IPS-18c (cell line): ENCODE measurements around the gene CCT6A.
"Not testable (repeated sequence)": the region's sequence is repeated elsewhere in the genome, so short reads cannot be mapped to it uniquely, and the experiment has no call there.

Source experiments
- H3K4me3 ChIP-seq: 2 replicates; pipeline ENCODE4 v1.7.0; 2013; ENCODE audit warnings: low read depth, mild to moderate bottlenecking, low read length, moderate library complexity; ENCODE audit not compliant: insufficient read depth
- H3K9me3 ChIP-seq: one replicate; pipeline ENCODE4 v1.6.1; 2013; ENCODE audit warnings: mild to moderate bottlenecking, low read length, moderate library complexity; ENCODE audit not compliant: control insufficient read depth, insufficient read depth

The CCT6A gene

GRCh38 chr7:56051339-56052191 is at the start of gene CCT6A, which contains the start of gene PSPH:
CCT6A (plus strand) TSS chr7:56051765; CDS start chr7:56051849, 84 bp downstream.
PSPH (minus strand) TSS chr7:56051444; CDS start chr7:56021212, 30,232 bp downstream.
- Histone ChIP-seq H3K4me3 (peak within 1 kb of the TSS; percentile 82), H3K9me3 (no peaks in the 10 kb centered on the region)

GRCh38 chr7:56003749-56004148 is 47.8 kb upstream of the CCT6A start:
- no peak overlapping the region for H3K4me3 ChIP-seq
- H3K9me3 ChIP-seq: no peaks in the 10 kb centered on the region

- Histone ChIP-seq H3K4me3 (no peak overlapping the region), H3K9me3 (no peaks in the 10 kb centered on the region)
These were observed 44.4 kb upstream of the CCT6A start for GRCh38 chr7:56007167-56007652.

GRCh38 chr7:56007891-56008290 is 43.7 kb upstream of the CCT6A start:
- Histone ChIP-seq H3K9me3 (no peaks in the 10 kb centered on the region), H3K4me3 (no peak overlapping the region)

GRCh38 chr7:56009695-56010094 is 41.9 kb upstream of the CCT6A start:
- Histone ChIP-seq H3K9me3 (no peaks in the 10 kb centered on the region), H3K4me3 (no peak overlapping the region)

GRCh38 chr7:56017015-56017414 is 34.5 kb upstream of the CCT6A start:
- H3K9me3 ChIP-seq: not testable (repeated sequence)

GRCh38 chr7:56019501-56019900 is 32.1 kb upstream of the CCT6A start:
- Histone ChIP-seq H3K9me3 (no peaks in the 10 kb centered on the region), H3K4me3 (no peak overlapping the region)

More at GRCh38 chr7:56017015-56017414, 34.5 kb upstream of the CCT6A start:
- H3K4me3 ChIP-seq: not testable (repeated sequence)

- Histone ChIP-seq H3K4me3 (no peak overlapping the region), H3K9me3 (no peaks in the 10 kb centered on the region)
These were observed 28.1 kb upstream of the CCT6A start for GRCh38 chr7:56023500-56023899.

- Histone ChIP-seq H3K9me3 (no peaks in the 10 kb centered on the region), H3K4me3 (no peak overlapping the region)
These were observed 25.0 kb upstream of the CCT6A start for GRCh38 chr7:56026538-56026937.

GRCh38 chr7:56028942-56029630 is 22.5 kb upstream of the CCT6A start:
- H3K4me3 ChIP-seq: no peak overlapping the region

GRCh38 chr7:56030340-56030739 is 21.2 kb upstream of the CCT6A start:
- Histone ChIP-seq H3K9me3 (no peaks in the 10 kb centered on the region), H3K4me3 (no peak overlapping the region)

More at GRCh38 chr7:56028942-56029630, 22.5 kb upstream of the CCT6A start:
- no peaks in the 10 kb centered on the region for H3K9me3 ChIP-seq

GRCh38 chr7:56031556-56031955 is 20.0 kb upstream of the CCT6A start:
- H3K9me3 ChIP-seq, H3K4me3 ChIP-seq: not testable (repeated sequence)

GRCh38 chr7:56032578-56032977 is 19.0 kb upstream of the CCT6A start:
- H3K9me3 ChIP-seq, H3K4me3 ChIP-seq: not testable (repeated sequence)

- peak overlapping the region; percentile 86 for H3K4me3 ChIP-seq
- no peaks in the 10 kb centered on the region for H3K9me3 ChIP-seq
These were observed 17.7 kb upstream of the CCT6A start for GRCh38 chr7:56033671-56034432.

- Histone ChIP-seq H3K9me3 (no peaks in the 10 kb centered on the region), H3K4me3 (no peak overlapping the region)
These were observed 10.8 kb upstream of the CCT6A start for GRCh38 chr7:56040730-56041129.

- H3K9me3 ChIP-seq, H3K4me3 ChIP-seq: not testable (repeated sequence)
These were observed 5.8 kb upstream of the CCT6A start for GRCh38 chr7:56045758-56046157.

GRCh38 chr7:56046721-56047445 is 4.7 kb upstream of the CCT6A start:
- Histone ChIP-seq H3K9me3 (no peaks in the 10 kb centered on the region), H3K4me3 (no peak overlapping the region)
